ENCODE data around the gene SLC6A9.

DNA sequence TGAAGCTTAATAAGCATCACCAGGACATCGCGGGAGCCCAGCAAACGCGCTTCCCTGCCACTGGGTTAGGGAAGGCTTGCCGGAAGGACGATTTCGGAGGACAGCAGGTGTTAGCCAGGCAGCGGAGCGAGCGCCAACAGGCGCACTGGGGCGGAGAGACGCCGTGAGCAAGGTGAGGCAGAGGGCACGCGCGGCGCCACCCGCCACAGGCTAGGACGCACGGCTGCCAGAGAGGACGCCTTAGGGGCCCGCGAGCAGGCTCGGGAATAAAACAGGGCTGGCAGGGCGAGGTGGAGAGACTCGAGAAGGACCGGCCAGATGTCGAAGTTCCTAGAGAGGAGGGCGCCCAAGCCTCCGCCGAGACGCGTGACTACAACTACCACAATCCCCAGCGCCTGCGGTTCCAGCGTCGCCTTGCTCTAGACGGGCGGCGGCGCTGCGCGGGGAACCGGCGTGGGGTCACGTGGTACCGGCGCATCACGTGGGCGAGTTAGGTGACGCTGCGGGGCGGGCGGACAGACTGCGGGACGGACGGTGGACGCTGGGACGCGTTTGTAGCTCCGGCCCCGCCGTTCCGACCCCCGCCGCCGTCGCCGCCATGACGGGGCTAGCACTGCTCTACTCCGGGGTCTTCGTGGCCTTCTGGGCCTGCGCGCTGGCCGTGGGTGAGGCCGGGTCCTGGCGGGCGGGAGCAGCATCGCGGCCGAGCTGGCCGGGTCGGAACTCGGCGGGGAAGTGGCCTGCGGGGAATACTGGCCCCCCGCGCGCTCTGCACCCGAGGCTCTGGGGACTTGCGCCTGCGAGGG is 56.6 kb downstream of the SLC6A9 start, which contains the start of gene ATP6V0B:
- TF ChIP-seq ZBTB7A (IDR thresholded peaks at IDR 0.05; ENCODE audit: low read depth) (peak; percentile 50; the same call in 1 of the 2 replicates), TCF12 (IDR thresholded peaks at IDR 0.05; ENCODE audit: low read depth) (peak; percentile 56; the same call in 1 of the 2 replicates), CREB1 (IDR thresholded peaks at IDR 0.05; ENCODE audit: low read depth) (peak; percentile 60; the same call in 1 of the 2 replicates), RAD21 (IDR thresholded peaks at IDR 0.05; ENCODE audit: low read depth) (no peak), CEBPB (IDR thresholded peaks at IDR 0.05) (no peak), YY1 (IDR thresholded peaks at IDR 0.05; ENCODE audit: low read depth) (peak; percentile 69; the same call in 1 of the 2 replicates), TEAD4 (IDR thresholded peaks at IDR 0.05) (0 out of 2 replicates have a peak, but pooled peaks have one; percentile 3), FOXM1 (IDR thresholded peaks at IDR 0.05; ENCODE audit: borderline replicate concordance, low read depth) (no peak), EGR1 (IDR thresholded peaks at IDR 0.05) (0 out of 2 replicates have a peak, but pooled peaks have one; percentile 4), USF1 (IDR thresholded peaks at IDR 0.05) (peak; percentile 100)
